Mammary epithelial cell (primary cell): ENCODE data around the gene METTL1.

Experiments
- EZH2 ChIP-seq: IDR thresholded peaks from 2 replicates; pipeline ENCODE4 v1.6.1; 2012; ENCODE audit warnings: low read length, inconsistent platforms, borderline replicate concordance
- TF ChIP-seq, protein P1 (sequence below), 2 donors: IDR thresholded peaks in 1 of 2; conservative IDR thresholded peaks in 1 of 2; 2 replicates each; pipeline ENCODE4 v1.5.1; 2011 to 2012; ENCODE audit warnings: inconsistent platforms in 2 of 2, low read length in 2 of 2, mild to moderate bottlenecking in 2 of 2, control low read depth in 1 of 2, low read depth in 1 of 2; ENCODE audit not compliant: insufficient read depth in 1 of 2; ENCODE audit errors: extremely low read depth in 1 of 2

DNA sequence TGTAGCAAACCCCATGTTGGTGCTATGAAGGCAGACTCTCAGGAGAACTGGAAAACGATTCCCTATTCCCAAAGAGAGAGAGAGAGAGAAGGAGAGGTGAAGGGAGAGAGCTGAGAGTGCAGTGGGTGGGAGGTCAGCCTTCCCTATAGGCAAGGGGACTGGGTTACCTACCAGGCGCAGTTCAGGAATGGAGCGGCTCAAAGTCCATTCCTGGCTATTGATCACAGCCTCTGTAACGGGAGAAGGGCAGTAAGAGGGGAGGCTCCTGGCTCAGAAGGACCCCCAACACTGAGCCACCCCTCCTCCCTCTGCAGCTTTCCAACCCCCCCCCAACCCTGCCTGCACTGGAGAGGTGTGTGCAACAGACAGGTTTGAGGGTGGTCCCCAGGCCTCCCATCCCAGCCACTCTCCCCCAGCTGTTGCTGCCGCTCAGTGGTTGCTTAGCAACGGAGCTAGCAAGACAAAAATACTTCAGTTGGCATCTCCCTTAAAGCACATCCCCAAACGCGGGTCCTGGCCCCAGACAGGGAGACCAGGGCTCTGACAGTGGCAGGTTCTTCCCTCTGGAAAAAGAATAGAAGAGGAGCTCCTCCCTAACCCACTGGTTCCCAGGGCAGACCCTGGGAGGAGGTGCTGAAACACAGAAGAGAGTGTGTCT lies 36.6 kb downstream of the METTL1 start:
- TF ChIP-seq, protein P1, sequence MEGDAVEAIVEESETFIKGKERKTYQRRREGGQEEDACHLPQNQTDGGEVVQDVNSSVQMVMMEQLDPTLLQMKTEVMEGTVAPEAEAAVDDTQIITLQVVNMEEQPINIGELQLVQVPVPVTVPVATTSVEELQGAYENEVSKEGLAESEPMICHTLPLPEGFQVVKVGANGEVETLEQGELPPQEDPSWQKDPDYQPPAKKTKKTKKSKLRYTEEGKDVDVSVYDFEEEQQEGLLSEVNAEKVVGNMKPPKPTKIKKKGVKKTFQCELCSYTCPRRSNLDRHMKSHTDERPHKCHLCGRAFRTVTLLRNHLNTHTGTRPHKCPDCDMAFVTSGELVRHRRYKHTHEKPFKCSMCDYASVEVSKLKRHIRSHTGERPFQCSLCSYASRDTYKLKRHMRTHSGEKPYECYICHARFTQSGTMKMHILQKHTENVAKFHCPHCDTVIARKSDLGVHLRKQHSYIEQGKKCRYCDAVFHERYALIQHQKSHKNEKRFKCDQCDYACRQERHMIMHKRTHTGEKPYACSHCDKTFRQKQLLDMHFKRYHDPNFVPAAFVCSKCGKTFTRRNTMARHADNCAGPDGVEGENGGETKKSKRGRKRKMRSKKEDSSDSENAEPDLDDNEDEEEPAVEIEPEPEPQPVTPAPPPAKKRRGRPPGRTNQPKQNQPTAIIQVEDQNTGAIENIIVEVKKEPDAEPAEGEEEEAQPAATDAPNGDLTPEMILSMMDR (conservative IDR thresholded peaks at IDR 0.05 in 1 of 2, IDR thresholded peaks at IDR 0.05 in 1 of 2; ENCODE audit: extremely low read depth in 1 of 2, insufficient read depth in 1 of 2, low read depth in 1 of 2, low read length in 2 of 2) = no peak
- no peak for TF ChIP-seq EZH2
